ENCODE measurements around the gene GDPGP1.

- TF ChIP-seq CTCF (IDR thresholded peaks at IDR 0.05; ENCODE audit: low read depth, low read length, missing input control) (no peak), ZBTB33 (IDR thresholded peaks at IDR 0.05) (no peak), RAD21 (IDR thresholded peaks at IDR 0.05) (no peak), GABPA (IDR thresholded peaks at IDR 0.05 in 1 of 2, conservative IDR thresholded peaks at IDR 0.05 in 1 of 2) (no peak)
Measured at GRCh38 chr15:90232196-90232595, 1.8 kb upstream of the GDPGP1 start.
